NCI-H2171 treated with DMSO at 0.1 percent for 48 hours (cell line): Measurements from ENCODE around the gene DZIP1.
"Not testable (repeated sequence)": the region's sequence is repeated elsewhere in the genome, so short reads cannot be mapped to it uniquely, and the experiment has no call there.

ENCODE experiments used
- DNase-seq: peaks from one replicate; lab custom pipeline; 2025; lab: John Stamatoyannopoulos, UW

The DZIP1 gene

DNA sequence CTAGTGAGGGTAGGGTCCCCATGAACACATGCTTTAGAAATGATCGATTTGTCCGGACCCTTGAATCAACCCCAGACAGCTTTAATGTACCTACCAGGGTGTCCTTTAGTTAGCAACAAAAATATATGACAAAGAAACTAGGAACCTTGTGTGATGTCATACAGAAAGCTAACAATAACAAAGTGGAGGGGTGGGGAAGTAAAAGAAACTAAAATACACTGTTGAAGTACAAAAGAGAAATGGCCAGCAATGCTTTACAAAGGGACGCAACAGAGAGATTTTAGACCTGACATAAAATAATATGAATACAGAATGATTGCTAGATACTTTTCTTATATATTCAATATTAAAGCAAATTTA, 40.0 kb downstream of the DZIP1 start:
- DNase-seq = no peak

DNA sequence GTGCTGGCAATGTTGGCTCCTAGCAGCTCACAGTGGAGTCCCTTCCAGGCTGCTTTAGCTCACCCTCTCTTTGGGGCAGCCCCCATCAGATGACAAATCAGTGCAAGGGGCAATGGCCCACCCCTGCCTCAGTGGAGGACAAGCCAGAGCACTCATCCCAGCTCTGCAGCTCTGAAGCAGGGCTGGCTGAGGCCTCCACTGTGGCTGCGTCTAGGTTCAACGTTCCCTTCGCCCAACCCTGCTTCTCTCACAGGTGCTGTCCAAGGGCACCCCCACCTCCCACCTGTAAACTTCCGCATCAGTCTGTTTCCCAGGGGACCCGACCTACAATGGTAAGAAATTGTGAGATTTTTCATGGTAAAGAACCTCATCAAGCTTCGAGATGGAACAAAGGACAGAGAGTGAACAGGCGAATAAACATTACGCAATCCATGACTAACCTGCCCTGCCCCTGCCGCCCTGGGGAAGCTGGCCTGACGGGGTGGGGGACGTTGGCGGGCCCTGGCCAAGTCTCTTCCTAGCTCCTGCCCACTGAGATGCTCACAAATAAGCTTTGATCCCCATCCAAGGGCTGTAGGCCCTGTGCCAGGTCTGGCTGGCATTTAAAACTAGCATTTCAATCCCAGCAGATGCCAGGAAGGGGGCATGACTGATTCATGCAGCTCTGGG, 40.5 kb downstream of the DZIP1 start:
- no peak for DNase-seq

DNA sequence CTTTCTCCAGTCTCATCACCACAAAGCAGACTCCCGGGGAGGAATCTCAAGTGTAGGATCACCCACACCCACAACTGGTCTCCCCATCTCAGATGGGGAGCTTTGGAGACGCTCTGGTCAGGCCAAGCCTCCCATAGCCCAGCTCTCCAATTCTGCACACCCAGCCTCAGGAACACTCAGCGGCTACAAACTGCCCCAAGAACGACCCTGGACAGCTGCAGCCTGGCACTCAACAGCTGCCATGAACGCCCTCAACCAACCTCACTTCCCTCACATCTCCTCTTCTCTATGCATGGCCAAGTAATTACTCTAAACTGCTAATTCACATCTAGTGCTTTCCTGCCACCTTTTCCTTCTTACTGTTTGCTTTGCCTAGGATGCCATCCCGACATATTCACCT, 42.6 kb downstream of the DZIP1 start:
- DNase-seq = no peak

DNA sequence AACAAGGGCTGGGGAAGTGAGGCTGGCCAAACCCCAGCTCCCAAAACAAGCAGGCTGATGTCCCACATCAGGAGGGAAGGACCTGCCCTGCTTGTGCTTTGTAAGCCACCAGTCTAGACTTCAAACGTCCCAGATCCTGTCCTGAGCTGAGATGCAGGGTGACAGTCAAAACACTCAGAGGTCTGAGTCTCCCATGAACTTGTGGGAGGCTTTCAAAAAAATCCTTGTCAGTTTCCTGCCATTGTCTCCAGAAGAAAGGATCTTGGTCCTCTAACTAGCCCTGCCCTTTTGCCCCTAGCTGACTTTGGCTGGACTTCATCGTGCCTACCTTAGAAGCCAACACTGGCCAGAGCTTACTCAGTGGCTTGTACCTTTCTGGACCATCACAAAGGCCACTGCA, 43.3 kb downstream of the DZIP1 start:
- no peak for DNase-seq

DNA sequence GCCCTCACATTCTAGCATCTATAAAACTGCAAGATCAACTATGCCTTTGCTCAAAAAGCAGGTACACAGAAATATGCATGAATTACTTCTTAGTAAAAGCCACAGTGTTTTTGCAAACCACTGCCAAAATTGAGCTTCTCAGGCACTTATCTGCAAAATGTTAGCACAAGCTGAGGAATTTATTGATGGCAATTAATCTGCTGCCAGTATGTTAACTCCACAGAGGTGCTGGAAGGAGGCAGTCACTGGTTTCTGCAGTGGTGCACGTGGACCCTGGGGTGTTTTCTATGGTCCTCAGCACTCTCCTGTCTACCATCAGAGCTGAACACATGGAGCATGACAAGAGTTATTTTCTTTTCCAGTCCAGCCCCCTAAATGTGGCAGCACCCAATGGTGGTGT, 47.8 kb downstream of the DZIP1 start:
- DNase-seq = no peak

DNA sequence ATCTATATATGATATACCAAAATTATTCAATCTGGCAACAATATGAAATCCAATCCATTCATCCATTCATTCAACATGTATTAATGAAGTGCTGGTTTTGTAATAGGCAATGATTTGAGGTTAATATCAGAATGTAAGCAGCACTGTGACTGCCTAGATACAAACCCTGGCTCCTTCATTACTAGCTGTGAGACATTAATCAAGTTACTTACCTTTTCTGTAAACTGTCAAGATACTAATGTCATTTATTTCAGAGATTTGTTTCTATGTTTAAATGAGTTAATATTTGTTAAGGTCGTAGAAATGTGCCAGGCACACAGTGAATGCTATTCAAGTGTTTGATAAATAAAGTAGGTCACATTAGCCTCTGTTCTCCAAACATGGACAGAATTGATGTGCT, 51.0 kb downstream of the DZIP1 start:
- no peak for DNase-seq

DNA sequence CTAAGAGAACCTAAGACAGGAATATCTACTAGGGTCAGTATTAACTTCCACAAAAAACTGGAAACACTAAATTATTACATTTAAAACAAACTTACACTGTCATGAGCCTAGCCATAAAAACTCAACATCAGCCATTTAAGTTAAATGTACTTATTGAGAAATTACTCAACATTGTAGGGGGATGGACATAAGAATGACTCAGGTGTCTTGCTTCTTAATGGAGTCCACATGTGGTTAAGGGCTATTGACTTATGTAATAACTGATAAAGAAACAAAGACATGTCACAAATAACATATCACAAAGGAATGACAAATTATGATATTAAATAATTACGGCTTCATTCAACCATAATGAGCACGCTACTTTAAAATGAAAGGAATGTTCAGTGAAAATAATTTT, 55.8 kb downstream of the DZIP1 start:
- DNase-seq = no peak

DNA sequence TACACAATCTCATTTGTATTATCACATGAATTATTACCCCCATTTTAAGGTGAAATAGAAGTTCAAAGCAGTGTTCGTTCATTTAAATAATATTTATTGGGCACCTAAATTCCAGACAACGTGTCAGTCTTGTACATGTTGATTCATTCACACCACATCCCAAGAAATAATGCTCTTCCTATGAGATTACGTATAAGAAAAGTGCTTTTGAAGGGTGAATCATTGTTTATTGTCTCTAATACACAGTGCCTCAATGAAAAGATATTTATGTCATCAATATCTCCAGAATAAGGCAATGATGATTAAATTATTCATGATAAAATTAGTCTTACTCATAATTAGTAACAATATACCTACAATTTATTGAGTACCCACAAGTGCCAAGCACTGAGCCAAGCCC, 56.4 kb downstream of the DZIP1 start:
- no peak for DNase-seq

DNA sequence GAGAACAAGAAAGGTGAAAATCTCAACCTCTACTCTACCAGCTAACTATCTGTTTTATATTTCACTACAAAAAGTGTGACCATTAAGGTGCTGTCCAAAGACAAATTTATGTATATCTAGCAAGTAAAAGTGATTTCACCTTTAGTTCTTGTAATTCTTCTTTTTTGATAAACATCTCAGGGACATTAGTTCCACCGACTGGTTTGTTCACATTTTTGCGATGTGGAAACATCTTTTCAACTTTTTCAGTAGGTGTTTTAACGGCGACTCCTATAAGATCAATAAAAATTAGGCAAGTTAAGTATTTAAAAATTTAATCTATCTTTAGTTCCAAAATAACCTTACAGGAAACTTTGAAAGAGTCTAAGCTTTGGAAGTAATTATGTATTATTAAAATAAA, 58.6 kb downstream of the DZIP1 start:
- no peak for DNase-seq

DNA sequence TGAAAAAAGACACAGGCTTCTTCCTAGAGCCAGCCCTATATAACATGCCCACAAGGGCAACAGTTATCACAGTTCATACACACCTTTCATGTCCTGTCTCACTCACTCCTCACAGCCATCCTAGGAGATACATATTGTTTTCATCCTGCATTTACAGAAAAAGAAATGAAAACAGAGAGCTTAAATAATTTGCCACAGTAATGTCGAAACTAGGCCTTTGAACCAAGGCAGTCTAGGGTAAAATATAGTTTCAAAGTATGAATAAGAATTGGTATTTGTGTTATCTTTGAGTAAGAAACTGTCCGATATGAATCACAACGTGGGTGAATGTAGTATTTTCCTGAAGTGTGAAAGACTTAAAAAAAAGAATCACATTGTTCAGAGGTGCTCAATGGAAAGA, 65.2 kb downstream of the DZIP1 start:
- DNase-seq = no peak

DNA sequence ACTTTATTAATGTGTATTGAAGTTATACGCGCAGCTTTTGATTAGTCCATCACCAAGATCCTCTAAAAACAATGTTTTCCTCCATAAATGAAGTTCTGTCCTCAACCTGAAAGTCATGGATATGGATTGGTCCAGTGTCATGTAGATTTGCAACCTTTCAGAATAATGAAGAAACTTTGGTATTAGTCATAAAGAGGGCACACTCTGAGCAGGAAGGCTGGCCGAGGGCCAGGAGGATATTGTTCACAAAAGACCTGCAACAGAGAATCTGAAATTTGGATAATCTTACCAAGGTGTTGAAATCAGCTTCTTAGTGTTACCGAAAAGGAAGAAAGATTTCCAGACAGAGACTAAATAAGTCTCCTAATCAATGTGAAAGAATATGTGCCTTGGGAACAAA, 71.3 kb downstream of the DZIP1 start:
- DNase-seq = no peak

DNA sequence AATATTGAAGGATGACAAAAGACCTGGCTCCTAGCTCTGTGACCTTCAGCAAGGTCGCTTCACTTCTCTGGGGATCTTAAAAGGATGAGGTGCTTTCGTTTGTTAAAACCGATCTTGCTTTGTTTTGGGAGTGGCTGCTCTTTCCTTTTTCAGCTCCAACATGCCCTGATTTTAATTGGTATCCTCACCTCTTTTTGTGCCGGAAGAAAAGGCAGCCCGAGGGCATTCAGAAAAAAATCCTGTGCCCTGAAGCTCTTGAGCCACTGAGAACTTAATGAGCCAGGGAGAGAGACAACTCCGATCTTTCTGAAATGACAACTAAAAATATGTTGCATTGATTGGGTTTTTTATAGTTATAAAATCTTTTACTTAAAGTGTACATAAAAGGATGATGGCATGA, 72.6 kb downstream of the DZIP1 start:
- DNase-seq = no peak

DNA sequence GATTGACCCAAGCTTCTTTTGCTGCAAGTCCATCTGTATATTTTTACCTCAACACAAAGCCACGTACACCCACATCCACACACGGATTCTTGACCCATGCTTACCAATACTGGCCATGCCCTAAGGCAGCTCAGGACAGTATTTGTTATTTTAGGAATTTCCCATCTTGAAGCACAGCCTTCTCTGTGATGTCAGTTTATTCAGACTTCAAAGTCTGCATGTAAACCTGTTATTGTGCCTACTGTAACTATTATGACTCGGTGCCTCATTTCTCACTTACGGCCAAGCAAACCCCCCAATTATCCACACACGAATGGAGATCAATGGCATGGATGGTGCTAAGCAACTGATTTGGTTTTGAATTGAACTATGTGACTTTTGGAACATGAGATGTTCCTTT, 74.5 kb downstream of the DZIP1 start:
- no peak for DNase-seq

DNA sequence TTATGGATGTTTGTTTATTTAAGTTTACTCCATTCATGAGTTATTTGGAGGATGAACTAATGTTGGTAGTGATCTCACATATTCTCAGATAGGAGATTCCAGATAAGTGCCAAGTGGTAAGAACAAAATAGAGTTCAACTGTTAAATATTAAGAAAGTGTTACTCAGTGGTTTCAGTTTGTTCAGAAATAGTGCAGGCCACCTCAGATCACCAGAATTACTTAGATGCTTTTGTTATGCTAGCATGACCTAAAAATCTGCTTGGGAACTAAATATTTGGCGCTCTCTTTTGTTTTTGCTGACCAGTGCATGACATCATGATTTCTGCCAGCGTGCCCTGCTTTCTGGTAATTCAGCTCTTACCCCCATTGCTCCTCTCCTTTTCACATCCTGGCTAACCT, 76.4 kb downstream of the DZIP1 start:
- no peak for DNase-seq

DNA sequence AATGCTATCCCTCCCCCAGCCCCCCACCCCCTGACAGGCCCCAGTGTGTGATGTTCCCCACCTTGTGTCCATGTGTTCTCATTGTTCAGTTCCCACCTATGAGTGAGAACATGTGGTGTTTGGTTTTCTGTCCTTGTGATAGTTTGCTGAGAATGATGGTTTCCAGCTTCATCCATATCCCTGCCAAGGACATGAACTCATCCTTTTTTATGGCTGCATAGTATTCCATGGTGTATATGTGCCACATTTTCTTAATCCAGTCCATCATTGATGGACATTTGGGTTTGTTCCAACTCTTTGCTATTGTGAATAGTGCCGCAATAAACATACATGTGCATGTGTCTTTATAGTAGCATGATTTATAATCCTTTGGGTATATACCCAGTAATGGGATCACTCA, 78.7 kb downstream of the DZIP1 start:
- not testable (repeated sequence) for DNase-seq

DNA sequence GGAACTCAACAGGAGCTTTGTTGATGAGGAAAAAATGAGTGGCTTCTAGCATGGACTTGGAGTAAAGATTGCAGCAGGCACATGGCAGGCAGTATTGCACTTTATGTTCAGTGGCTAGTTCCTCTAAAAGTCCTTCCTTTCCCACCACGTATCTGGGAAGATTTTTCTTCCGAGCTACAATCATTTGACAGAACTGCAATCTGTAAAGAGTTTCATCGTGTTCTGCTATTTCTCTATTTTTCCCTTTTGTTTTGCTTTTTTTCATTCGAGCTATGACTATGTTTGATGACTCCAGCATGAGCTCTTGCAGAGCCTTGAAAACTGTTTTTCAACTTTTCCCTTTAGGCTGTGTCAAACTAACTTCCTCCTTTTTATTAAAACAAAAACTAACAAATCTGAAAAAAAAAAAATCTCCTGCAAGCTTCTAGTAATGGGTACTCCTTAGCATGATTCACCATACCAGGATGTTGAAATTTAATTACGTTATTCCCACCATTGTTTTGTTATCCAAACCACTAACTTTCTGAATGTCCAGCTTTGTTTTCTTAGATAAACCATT, 79.7 kb downstream of the DZIP1 start:
- DNase-seq = no peak

DNA sequence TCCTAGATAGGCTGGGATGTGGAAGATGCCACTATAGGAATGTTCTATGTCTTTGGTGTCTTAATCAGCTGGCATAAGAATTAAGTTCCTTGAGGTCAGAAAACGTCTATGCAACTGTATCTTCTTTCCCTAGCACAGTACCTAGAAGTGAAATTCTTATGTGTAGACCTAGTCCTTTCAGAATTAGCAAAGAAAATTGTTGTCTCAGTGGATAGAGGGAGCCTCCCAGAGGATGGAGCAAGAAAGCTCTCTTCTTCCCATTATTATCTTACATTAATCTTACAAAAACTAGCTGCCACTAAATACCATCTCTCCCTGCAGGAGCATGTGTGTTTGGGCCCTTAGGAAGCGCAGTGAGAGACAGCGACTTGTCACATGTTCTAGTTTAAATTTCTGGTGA, 80.4 kb downstream of the DZIP1 start:
- no peak for DNase-seq

DNA sequence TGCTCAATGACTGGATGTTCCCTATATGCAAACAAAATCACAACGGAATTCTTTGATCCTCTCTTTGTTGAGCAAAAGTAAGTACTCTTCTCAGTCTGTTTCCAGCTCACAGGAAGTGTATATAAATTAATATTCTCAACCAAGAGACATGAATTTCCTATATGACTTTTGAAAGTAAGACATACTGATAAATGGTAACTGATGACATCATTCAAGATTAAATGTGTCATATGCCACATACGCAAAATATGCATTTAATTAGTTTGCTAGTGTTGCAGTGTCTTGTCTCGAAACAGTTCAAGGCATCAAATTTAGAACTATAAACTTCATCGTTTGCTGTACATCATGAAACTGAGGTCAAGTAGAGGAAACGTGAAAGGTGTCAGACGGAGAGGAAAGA, 84.1 kb downstream of the DZIP1 start:
- DNase-seq = no peak

DNA sequence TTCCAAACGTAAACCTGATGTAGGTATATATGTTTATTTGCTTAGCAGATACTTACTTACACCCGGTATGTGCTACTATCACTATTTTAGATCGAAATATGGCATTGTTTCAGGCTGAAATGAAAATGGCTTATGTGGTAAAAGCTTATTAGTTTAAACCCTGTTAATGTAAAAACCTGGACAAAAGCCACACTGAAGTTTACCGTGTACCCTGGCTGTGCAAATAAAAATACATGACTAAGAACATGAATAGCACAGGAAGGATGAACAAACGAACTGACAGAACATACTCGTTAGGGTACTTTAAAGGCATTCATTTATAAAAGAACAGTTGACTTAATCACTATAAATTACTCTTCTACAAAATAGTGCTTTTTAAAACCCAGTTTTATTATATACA, 85.4 kb downstream of the DZIP1 start:
- no peak for DNase-seq

DNA sequence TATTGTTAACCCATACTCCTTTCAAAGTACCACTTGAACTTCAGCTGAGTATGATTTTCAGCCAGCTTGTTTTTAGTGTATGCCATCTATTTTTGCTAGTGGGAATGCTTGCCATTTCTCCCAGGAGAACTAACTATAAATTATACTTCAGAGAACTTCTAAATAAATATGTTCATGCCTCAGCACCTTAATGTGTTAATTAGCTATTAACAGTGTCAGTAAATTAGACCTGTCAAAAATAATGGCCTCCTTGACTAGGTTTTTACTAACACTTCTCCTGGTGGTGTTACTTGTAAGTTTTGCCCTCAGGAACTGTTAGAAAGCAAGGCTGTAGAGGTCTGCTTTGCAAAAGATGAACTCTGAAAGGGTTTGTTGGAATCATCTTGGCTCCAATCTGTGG, 87.5 kb downstream of the DZIP1 start:
- no peak for DNase-seq

DNA sequence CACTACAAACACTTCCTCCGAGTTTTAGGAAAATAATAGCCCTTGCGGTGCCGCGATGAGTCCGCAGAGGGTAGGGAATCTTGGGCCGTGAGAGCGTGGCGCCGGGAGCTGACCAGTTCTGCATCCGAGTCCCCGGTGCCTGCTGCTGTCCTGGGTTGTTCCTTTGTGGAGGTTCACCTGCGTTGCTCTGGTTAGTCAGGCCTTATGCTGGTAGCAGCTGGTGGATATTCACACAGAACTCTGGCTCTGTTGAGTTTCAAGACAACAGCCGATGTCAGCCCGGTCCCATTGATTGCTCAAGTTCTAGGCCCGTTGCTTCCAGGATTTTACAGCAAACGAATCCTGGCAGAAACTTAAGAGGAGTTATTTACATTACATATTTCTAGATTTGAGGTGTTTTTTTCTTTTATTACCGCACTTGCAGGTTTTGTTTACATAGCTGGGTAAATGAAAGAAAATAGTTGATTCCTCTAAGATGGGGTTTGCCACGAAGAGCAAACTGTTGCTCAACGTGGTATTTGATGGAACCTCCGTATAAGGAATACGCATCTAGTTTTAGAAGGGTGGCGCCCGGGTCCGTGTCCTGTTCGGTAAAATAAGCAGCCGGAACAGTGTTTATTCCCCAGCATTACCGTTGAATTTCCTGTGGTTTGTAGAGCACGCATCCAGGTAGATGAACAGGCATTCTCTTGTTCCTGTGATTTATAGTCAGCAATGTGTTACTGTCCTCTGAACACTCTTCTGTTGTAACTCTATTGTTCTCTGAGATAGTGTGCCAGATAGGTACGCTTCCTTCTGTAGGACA, 90.7 kb downstream of the DZIP1 start:
- no peak for DNase-seq

DNA sequence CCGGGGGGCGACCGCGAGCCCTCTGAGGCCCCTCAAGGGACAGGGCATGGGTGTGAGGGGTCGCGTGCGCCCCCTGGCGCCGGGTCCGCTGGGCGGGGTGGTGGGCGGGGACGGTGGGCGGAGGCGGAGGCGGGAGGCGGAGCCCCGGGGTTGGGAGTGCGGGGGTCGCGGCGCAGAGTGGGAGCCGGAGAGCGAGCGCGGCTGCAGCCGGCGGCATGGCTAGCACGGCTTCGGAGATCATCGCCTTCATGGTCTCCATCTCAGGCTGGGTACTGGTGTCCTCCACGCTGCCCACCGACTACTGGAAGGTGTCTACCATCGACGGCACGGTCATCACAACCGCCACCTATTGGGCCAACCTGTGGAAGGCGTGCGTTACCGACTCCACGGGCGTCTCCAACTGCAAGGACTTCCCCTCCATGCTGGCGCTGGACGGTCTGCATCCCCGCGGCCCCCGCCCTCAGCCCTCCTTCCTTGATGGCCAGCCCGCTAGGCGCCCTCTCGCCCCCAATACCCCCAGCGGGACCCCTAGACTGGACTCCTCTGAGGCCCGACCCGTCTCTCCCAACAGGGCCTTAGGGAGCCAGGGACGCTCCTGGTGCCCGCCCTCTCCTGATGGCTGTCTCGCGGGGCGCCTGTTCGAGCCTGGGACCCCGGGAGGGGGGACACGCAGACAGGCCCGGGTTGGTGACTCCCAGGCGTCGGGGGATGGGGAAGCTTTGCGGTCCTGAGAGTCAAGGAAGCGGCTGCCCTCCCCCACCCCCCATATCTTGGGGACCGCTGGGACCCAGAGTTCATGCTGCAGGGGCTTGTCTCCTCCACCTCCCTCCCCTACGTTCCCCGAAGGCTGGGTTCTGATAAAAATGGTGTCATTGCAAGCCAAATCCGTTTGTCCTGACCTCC, 91.7 kb downstream of the DZIP1 start, which contains the start of gene CLDN10:
CLDN10 (plus strand) TSS at position 182 of the 903 bp plus-strand sequence; CDS start at position 216, 34 bp downstream.
- DNase-seq = no peak

DNA sequence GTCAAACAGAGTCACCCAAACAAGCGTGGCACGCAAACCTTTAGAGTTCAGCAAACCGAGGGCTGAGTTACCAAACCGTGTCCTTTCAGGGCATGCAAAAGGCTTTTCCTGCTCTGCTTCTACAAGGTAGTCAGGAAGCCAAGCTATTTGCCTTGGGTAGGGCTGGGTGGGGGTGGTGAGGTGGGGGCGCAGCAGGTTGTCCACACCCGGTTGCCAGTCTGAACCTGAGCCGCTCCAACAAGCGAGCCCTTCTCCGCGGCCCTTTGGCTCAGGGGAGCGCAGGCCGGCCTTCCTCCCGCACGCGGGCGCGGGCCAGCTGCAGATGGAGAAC, 92.3 kb downstream of the DZIP1 start:
- no peak for DNase-seq
